GM12878 (cell line): ENCODE measurements around the gene LAIR1. TPM values are rescaled to one million over a fixed set of nuclear protein-coding genes. Genes with fewer than 3 reads are reported as not detected.
A peak's percentile ranks its signal among the peaks of the same experiment; 100 is the strongest.

Experiments
- ATAC-seq: fragments of 200-7000 bp; cut with Tn5 transposase; 3 replicates; pipeline ENCODE4 v1.9.1; 2020; ENCODE audit warnings: mild to moderate bottlenecking, moderate library complexity
- BruUV-seq: library from RNA; stranded (reverse); fragments of 400-500 nt; replicated peaks from 2 replicates; lab custom pipeline; 2021; lab: Mats Ljungman, UMichigan
- CTCF ChIA-PET: fragments of 300-600 bp; sonication (Branson Sonifier 250); formaldehyde crosslinking; extraction: SDS; loops from one replicate; lab custom pipeline; 2021; ENCODE audit warnings: inconsistent platforms; lab: Yijun Ruan, JAX
- POLR2A ChIA-PET: fragments of 350-600 bp; formaldehyde crosslinking; extraction: SDS; loops from one replicate; lab custom pipeline; 2021; ENCODE audit warnings: inconsistent platforms; lab: Charles Lee
- RAD21 ChIA-PET: fragments of 300-600 bp; sonication (Branson Sonifier 250); formaldehyde crosslinking; loops from one replicate; lab custom pipeline; 2023; ENCODE audit warnings: antibody characterized with exemption; ENCODE audit not compliant: unreplicated experiment; lab: Charles Lee
- SMC1A ChIA-PET: fragments of 300-600 bp; sonication (Branson Sonifier 250); formaldehyde crosslinking; loops from one replicate; lab custom pipeline; 2023; ENCODE audit not compliant: unreplicated experiment, uncharacterized antibody; lab: Charles Lee
- DNase-seq: peaks from one replicate; pipeline ENCODE4 v3.0.0-alpha.2; 2011; ENCODE audit warnings: low read depth, low spot score
- FAIRE-seq: peaks from 3 replicates; lab custom pipeline; 2011; peaks lifted over from hg19 to GRCh38; lab: Jason Lieb, UNC
- H2AFZ ChIP-seq: 2 replicates; pipeline ENCODE4 v1.6.0; 2011; ENCODE audit warnings: low read depth, low read length, control low read depth; ENCODE audit not compliant: control insufficient read depth
- H3K27ac ChIP-seq: 2 replicates; pipeline ENCODE4 v1.5.1; 2011; ENCODE audit warnings: control low read depth; ENCODE audit not compliant: control insufficient read depth, insufficient read depth
- H3K27me3 ChIP-seq, 2 experiments: replicated peaks in 1 of 2; 2 replicates each; pipeline versions ENCODE4 v1.6.0 to v1.6.1; 2011; ENCODE audit warnings: low read length in 1 of 2; ENCODE audit not compliant: control insufficient read depth in 2 of 2, insufficient read depth in 2 of 2
- H3K36me3 ChIP-seq, 2 experiments: 2 replicates each; pipeline ENCODE4 v1.5.1; 2011; ENCODE audit warnings: low read length in 1 of 2; ENCODE audit not compliant: control insufficient read depth in 2 of 2, insufficient read depth in 2 of 2
- H3K4me1 ChIP-seq: 2 replicates; pipeline ENCODE4 v1.6.1; 2011; ENCODE audit warnings: mild to moderate bottlenecking, low read length, moderate library complexity, mixed read lengths; ENCODE audit not compliant: control insufficient read depth, insufficient read depth
- H3K4me2 ChIP-seq: 2 replicates; pipeline ENCODE4 v1.6.0; 2011; ENCODE audit warnings: control low read depth; ENCODE audit not compliant: control insufficient read depth, insufficient read depth
- H3K4me3 ChIP-seq: fragments of 200-600 bp; sonication (generic); 2 replicates; pipeline ENCODE4 v1.5.1; 2016
- H3K79me2 ChIP-seq: 2 replicates; pipeline ENCODE4 v1.6.0; 2011; ENCODE audit warnings: low read length; ENCODE audit not compliant: control insufficient read depth, insufficient read depth
- H3K9ac ChIP-seq: 2 replicates; pipeline ENCODE4 v1.8.0; 2011; ENCODE audit warnings: low read length, control low read depth, mixed read lengths; ENCODE audit not compliant: control insufficient read depth, insufficient read depth
- H3K9me3 ChIP-seq: replicated peaks from 3 replicates; pipeline ENCODE4 v1.5.1; 2011; ENCODE audit warnings: mild to moderate bottlenecking, low read length; ENCODE audit not compliant: control insufficient read depth, insufficient read depth
- H4K20me1 ChIP-seq: 2 replicates; pipeline ENCODE4 v1.6.0; 2011; ENCODE audit not compliant: control insufficient read depth, insufficient read depth
- DPF2 ChIP-seq: fragments of 450-650 bp; IDR thresholded peaks from 2 replicates; pipeline ENCODE4 v1.6.1; 2017; ENCODE audit warnings: mild to moderate bottlenecking
- ETV6 ChIP-seq, 2 experiments: fragments of 450-650 bp in 1 of 2; IDR thresholded peaks in 1 of 2; conservative IDR thresholded peaks in 1 of 2; 2 replicates each; pipeline ENCODE4 v1.6.1; 2014; ENCODE audit warnings: antibody characterized with exemption in 1 of 2, borderline replicate concordance in 1 of 2, low read depth in 1 of 2, mild to moderate bottlenecking in 1 of 2, moderate library complexity in 1 of 2
- PML ChIP-seq: IDR thresholded peaks from 2 replicates; pipeline ENCODE4 v1.6.1; 2012; ENCODE audit warnings: low read length, inconsistent platforms
- RUNX3 ChIP-seq: IDR thresholded peaks from 2 replicates; pipeline ENCODE4 v1.6.1; 2012; ENCODE audit warnings: low read length, inconsistent platforms
- SMC3 ChIP-seq: IDR thresholded peaks from 2 replicates; pipeline ENCODE4 v1.6.1; 2011; ENCODE audit warnings: low read length, improper control_type of control experiment, borderline replicate concordance
- USF1 ChIP-seq: IDR thresholded peaks from 2 replicates; pipeline ENCODE4 v1.6.1; 2011; ENCODE audit warnings: borderline replicate concordance, low read depth, mild to moderate bottlenecking, moderate library complexity, mixed read lengths, low read length; ENCODE audit not compliant: insufficient read depth; ENCODE audit errors: extremely low read length
- WGBS: methylation state at CpG from one replicate; pipeline ENCODE4 v1.1.6; 2016; ENCODE audit warnings: low lambda C conversion rate; ENCODE audit not compliant: insufficient replicate concordance, insufficient coverage; ENCODE audit errors: missing lambda C conversion rate; 5-methylcytosine and 5-hydroxymethylcytosine counted together
- in situ Hi-C: fragments of 300-500 bp; cut with MboI; formaldehyde crosslinking; loops from 9 replicates; pipeline ENCODE4 v1.14.3; 2018; ENCODE audit warnings: mixed read lengths
- intact Hi-C: fragments of 100-400 bp; cut with micrococcal nuclease; formaldehyde crosslinking; loops from one replicate; pipeline ENCODE4 v1.14.2; 2022; ENCODE audit not compliant: unreplicated experiment
- polyA plus RNA-seq, 11 experiments: library from polyadenylated mRNA; depleted of rRNA in 4 of 11; unstranded in 6 of 11; stranded (reverse) in 5 of 11; fragments of >200 nt; fragmentation: Nextera tagmentation in 4 of 11; fragmentation: Illumina TruSeq in 1 of 11; extraction: Ambion mirVana in 4 of 11; extraction: Trizol in 1 of 11; gene quantifications; 1 replicate in 1 of 11; 2 replicates in 10 of 11; pipeline versions ENCODE4 v1.2.1 to v1.2.3, GENCODE V29; 2011 to 2016; ENCODE audit warnings: inconsistent platforms in 2 of 11, missing spikeins in 2 of 11, low read depth in 1 of 11
- total RNA-seq, 4 experiments: library from RNA; depleted of rRNA in 3 of 4; stranded (reverse); fragments of >200 nt in 3 of 4; fragmentation: Illumina TruSeq in 1 of 4; extraction: Trizol in 1 of 4; gene quantifications; 2 replicates each; pipeline versions ENCODE4 v1.2.1 to v1.2.3, GENCODE V29; 2013 to 2021

The LAIR1 gene
- total and polyA plus RNA-seq, 10 of the 15 experiments (the other 5 are each of a cell fraction or from before 2014, with no cell fraction given) = 8.6 to 58.2 (median 35.3) TPM

- TF ChIP-seq USF1 = no peak
- no peak for TF ChIP-seq DPF2
- peak; percentile 65 for TF ChIP-seq SMC3
- no peak for TF ChIP-seq PML
Observed at GRCh38 chr19:54390942-54391577, 26.3 kb upstream of the LAIR1 start (continued).

GRCh38 chr19:54389553-54389952 is 24.8 kb upstream of the LAIR1 start:
- Histone ChIP-seq H3K9me3 (no peaks in the 10 kb centered on the region), H3K4me2 (no peak overlapping the region), H3K27ac (no peak overlapping the region), H3K79me2 (no peaks in the 10 kb centered on the region), H4K20me1 (no peaks in the 10 kb centered on the region), H3K9ac (no peak overlapping the region), H2AFZ (no peak overlapping the region), H3K4me3 (no peak overlapping the region), H3K4me1 (peaks cover 9% of the 10 kb centered on the region), H3K27me3 (no peaks in the 10 kb centered on the region), H3K36me3 (no peaks in the 10 kb centered on the region)
- ATAC-seq (no peak), DNase-seq (no peak), FAIRE-seq (no peak)
- BruUV-seq = no TSS peak
- POLR2A ChIA-PET = interaction anchor here (1.6 to 2.8 kb wide), 2 partner anchors 11 to 44 kb away, joined by 9 to 16 read pairs; no protein-coding TSS in a partner anchor
- CTCF ChIA-PET = interaction anchor here (0.7 to 6.7 kb wide), 22 partner anchors 10 to 225 kb away, joined by 3 to 205 read pairs (median 12); partner anchors contain the start of genes LAIR1, LENG8 and MBOAT7
- SMC1A ChIA-PET = interaction anchor here (1.4 to 7.4 kb wide), 18 partner anchors 10 to 252 kb away, joined by 3 to 116 read pairs (median 10); partner anchors contain the start of genes CNOT3 and LAIR1
- RAD21 ChIA-PET = interaction anchor here (0.9 to 5.7 kb wide), 13 partner anchors 12 to 200 kb away, joined by 3 to 94 read pairs (median 10); partner anchors contain the start of genes LAIR1, LENG9 and MBOAT7
- intact Hi-C loops (loop anchor here (2.0 to 5.0 kb wide), 2 partner anchors 25 to 42 kb away; partner anchors contain the start of gene LAIR1), in situ Hi-C loops (no loop called here)
- 2% methylated on average over 4 of the region's 4 CpGs for WGBS
- TF ChIP-seq ETV6 (conservative IDR thresholded peaks at IDR 0.05 in 1 of 2, IDR thresholded peaks at IDR 0.05 in 1 of 2; ENCODE audit: borderline replicate concordance in 1 of 2, low read depth in 1 of 2) = no peak
- TF ChIP-seq RUNX3 = peak; percentile 5; the same call in 1 of the 2 replicates
